Karpas-422 (cell line): ENCODE results near the gene FRY. TPM values are rescaled to one million over a fixed set of nuclear protein-coding genes. Genes with fewer than 3 reads are reported as not detected.

Source experiments
- DNase-seq: peaks from one replicate; pipeline ENCODE4 v3.0.0-alpha.2; 2015
- H2AFZ ChIP-seq: fragments of 200-600 bp; sonication (generic); 2 replicates; pipeline ENCODE4 v1.6.1; 2014; ENCODE audit warnings: antibody characterized with exemption, low read length, mixed read lengths
- H3K27ac ChIP-seq: fragments of 200-600 bp; sonication (generic); 2 replicates; pipeline ENCODE4 v1.5.1; 2014; ENCODE audit warnings: mild to moderate bottlenecking, low read length, moderate library complexity
- H3K27me3 ChIP-seq: fragments of 200-600 bp; sonication (generic); 2 replicates; pipeline ENCODE4 v1.6.1; 2014; ENCODE audit warnings: low read length, mixed read lengths
- H3K36me3 ChIP-seq: fragments of 200-600 bp; sonication (generic); 2 replicates; pipeline ENCODE4 v1.6.1; 2014; ENCODE audit warnings: low read length, mixed read lengths; ENCODE audit not compliant: insufficient read depth
- H3K4me1 ChIP-seq: fragments of 200-600 bp; sonication (generic); 2 replicates; pipeline ENCODE4 v1.6.1; 2014; ENCODE audit warnings: mild to moderate bottlenecking, low read length, mixed read lengths
- H3K4me2 ChIP-seq: fragments of 200-600 bp; sonication (generic); 2 replicates; pipeline ENCODE4 v1.6.1; 2014; ENCODE audit warnings: low read length, low read depth, mild to moderate bottlenecking; ENCODE audit not compliant: poor library complexity, severe bottlenecking
- H3K4me3 ChIP-seq: fragments of 200-600 bp; sonication (generic); 2 replicates; pipeline ENCODE4 v1.5.1; 2014; ENCODE audit warnings: mild to moderate bottlenecking, antibody characterized with exemption, low read length, mixed read lengths
- H3K79me2 ChIP-seq: fragments of 200-600 bp; sonication (generic); 2 replicates; pipeline ENCODE4 v1.6.1; 2014; ENCODE audit warnings: mild to moderate bottlenecking, low read length, mixed read lengths
- H3K9ac ChIP-seq: fragments of 200-600 bp; sonication (generic); 2 replicates; pipeline ENCODE4 v1.6.0; 2014; ENCODE audit warnings: low read length
- H3K9me2 ChIP-seq: fragments of 200-600 bp; sonication (generic), shearing (Covaris generic); replicated peaks from 2 replicates; pipeline ENCODE4 v1.6.0; 2014; ENCODE audit warnings: mild to moderate bottlenecking, low read length, moderate library complexity; ENCODE audit not compliant: insufficient read depth
- H3K9me3 ChIP-seq: fragments of 300-700, 200-600 bp; sonication (generic); 2 replicates; pipeline ENCODE4 v1.6.1; 2014; ENCODE audit warnings: low read length, mixed read lengths
- H4K20me1 ChIP-seq: fragments of 200-600 bp; sonication (generic); 2 replicates; pipeline ENCODE4 v1.6.1; 2014; ENCODE audit warnings: mild to moderate bottlenecking, antibody characterized with exemption, low read length, low read depth; ENCODE audit not compliant: insufficient read depth
- total RNA-seq: library from RNA; depleted of rRNA; stranded (reverse); fragments of >200 nt; shearing (Covaris generic); gene quantifications from 2 replicates; pipeline ENCODE4 v1.2.3, GENCODE V29; 2014; ENCODE audit warnings: low replicate concordance

The FRY gene
- total RNA-seq, 1 experiment from 2014 or later = 1.6 TPM

GRCh38 chr13:32008518-32009175 is 22.9 kb upstream of the FRY start:
- Histone ChIP-seq H3K79me2 (no peaks in the 10 kb centered on the region), H3K27ac (no peak overlapping the region), H3K4me3 (no peak overlapping the region), H4K20me1 (no peaks in the 10 kb centered on the region), H3K27me3 (no peaks in the 10 kb centered on the region), H3K4me2 (no peak overlapping the region), H3K9me2 (no peaks in the 10 kb centered on the region), H3K9ac (no peak overlapping the region), H3K4me1 (no peaks in the 10 kb centered on the region), H2AFZ (no peak overlapping the region), H3K36me3 (no peaks in the 10 kb centered on the region), H3K9me3 (no peaks in the 10 kb centered on the region)
- DNase-seq = no peak

GRCh38 chr13:32009362-32009761 is 22.2 kb upstream of the FRY start:
- DNase-seq = no peak
- no peaks in the 10 kb centered on the region for H3K79me2 ChIP-seq
- no peaks in the 10 kb centered on the region for H4K20me1 ChIP-seq

GRCh38 chr13:32010136-32010535 is 21.4 kb upstream of the FRY start:
- no peaks in the 10 kb centered on the region for H3K79me2 ChIP-seq
- no peaks in the 10 kb centered on the region for H4K20me1 ChIP-seq
- no peaks in the 10 kb centered on the region for H3K4me1 ChIP-seq
- no peak overlapping the region for H3K27ac ChIP-seq
- no peaks in the 10 kb centered on the region for H3K9me3 ChIP-seq
- no peak overlapping the region for H3K4me2 ChIP-seq
- no peak overlapping the region for H3K9ac ChIP-seq
- H3K4me3 ChIP-seq = no peak overlapping the region
- H3K9me2 ChIP-seq = no peaks in the 10 kb centered on the region
- no peaks in the 10 kb centered on the region for H3K36me3 ChIP-seq
- no peak overlapping the region for H2AFZ ChIP-seq
- H3K27me3 ChIP-seq = no peaks in the 10 kb centered on the region
- no peak for DNase-seq

More at GRCh38 chr13:32009362-32009761, 22.2 kb upstream of the FRY start:
- H3K9ac ChIP-seq = no peak overlapping the region
- H3K4me3 ChIP-seq = no peak overlapping the region
- H3K27ac ChIP-seq = no peak overlapping the region
- H3K4me2 ChIP-seq = no peak overlapping the region
- no peak overlapping the region for H2AFZ ChIP-seq
- H3K4me1 ChIP-seq = no peaks in the 10 kb centered on the region
- H3K9me2 ChIP-seq = no peaks in the 10 kb centered on the region
- H3K36me3 ChIP-seq = no peaks in the 10 kb centered on the region
- no peaks in the 10 kb centered on the region for H3K27me3 ChIP-seq
- no peaks in the 10 kb centered on the region for H3K9me3 ChIP-seq

- DNase-seq = no peak
- no peaks in the 10 kb centered on the region for H3K9me2 ChIP-seq
- H3K79me2 ChIP-seq = no peaks in the 10 kb centered on the region
- no peaks in the 10 kb centered on the region for H4K20me1 ChIP-seq
- H3K27ac ChIP-seq = no peak overlapping the region
- H3K9ac ChIP-seq = no peak overlapping the region
- no peak overlapping the region for H3K4me3 ChIP-seq
- no peaks in the 10 kb centered on the region for H3K36me3 ChIP-seq
- no peaks in the 10 kb centered on the region for H3K27me3 ChIP-seq
- H2AFZ ChIP-seq = no peak overlapping the region
- H3K4me2 ChIP-seq = no peak overlapping the region
- no peaks in the 10 kb centered on the region for H3K9me3 ChIP-seq
- no peaks in the 10 kb centered on the region for H3K4me1 ChIP-seq
Observed at GRCh38 chr13:32011971-32012370, 19.6 kb upstream of the FRY start.

- H3K9ac ChIP-seq = no peak overlapping the region
- no peaks in the 10 kb centered on the region for H3K27me3 ChIP-seq
- H3K36me3 ChIP-seq = no peaks in the 10 kb centered on the region
- no peaks in the 10 kb centered on the region for H3K9me3 ChIP-seq
- H2AFZ ChIP-seq = no peak overlapping the region
- DNase-seq = no peak
- H3K9me2 ChIP-seq = no peaks in the 10 kb centered on the region
- H3K4me3 ChIP-seq = no peak overlapping the region
- H3K4me1 ChIP-seq = no peaks in the 10 kb centered on the region
- no peaks in the 10 kb centered on the region for H3K79me2 ChIP-seq
- no peak overlapping the region for H3K27ac ChIP-seq
- H4K20me1 ChIP-seq = no peaks in the 10 kb centered on the region
- H3K4me2 ChIP-seq = no peak overlapping the region
Observed at GRCh38 chr13:32013181-32013580, 18.4 kb upstream of the FRY start.

GRCh38 chr13:32016119-32016518 is 15.5 kb upstream of the FRY start:
- H3K4me2 ChIP-seq = no peak overlapping the region
- H3K36me3 ChIP-seq = no peaks in the 10 kb centered on the region
- H2AFZ ChIP-seq = no peak overlapping the region
- no peak overlapping the region for H3K4me3 ChIP-seq
- H3K79me2 ChIP-seq = no peaks in the 10 kb centered on the region
- no peaks in the 10 kb centered on the region for H4K20me1 ChIP-seq
- no peak overlapping the region for H3K9ac ChIP-seq
- no peaks in the 10 kb centered on the region for H3K9me2 ChIP-seq
- no peaks in the 10 kb centered on the region for H3K27me3 ChIP-seq
- DNase-seq = no peak
- H3K9me3 ChIP-seq = no peaks in the 10 kb centered on the region
- no peaks in the 10 kb centered on the region for H3K4me1 ChIP-seq
- H3K27ac ChIP-seq = no peak overlapping the region

DNA sequence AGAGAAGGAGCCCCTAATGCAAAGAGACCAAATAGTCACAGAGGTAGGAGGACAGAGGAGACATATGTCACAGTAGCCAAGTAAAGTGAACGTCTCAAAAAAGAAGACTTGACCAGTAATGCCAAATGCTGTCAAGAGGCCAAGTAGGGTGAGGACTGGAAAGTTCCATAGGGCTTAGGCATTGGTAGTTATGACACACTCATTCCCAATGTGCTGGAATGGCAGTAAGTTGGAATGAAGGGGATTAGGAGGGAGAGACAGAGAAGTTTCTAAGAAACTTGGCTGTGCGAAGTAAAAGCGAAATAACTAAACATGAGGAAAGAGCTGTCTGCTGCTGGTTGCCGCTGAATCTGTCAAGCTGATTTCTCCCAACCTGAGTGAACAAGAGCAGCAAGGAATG is 14.9 kb upstream of the FRY start:
- H3K9me2 ChIP-seq = no peaks in the 10 kb centered on the region
- H3K4me3 ChIP-seq = no peak overlapping the region
- H3K9me3 ChIP-seq = no peaks in the 10 kb centered on the region
- no peak overlapping the region for H3K9ac ChIP-seq
- no peaks in the 10 kb centered on the region for H3K79me2 ChIP-seq
- H2AFZ ChIP-seq = no peak overlapping the region
- no peaks in the 10 kb centered on the region for H3K27me3 ChIP-seq
- no peaks in the 10 kb centered on the region for H4K20me1 ChIP-seq
- H3K36me3 ChIP-seq = no peaks in the 10 kb centered on the region
- H3K4me1 ChIP-seq = no peaks in the 10 kb centered on the region
- no peak overlapping the region for H3K4me2 ChIP-seq
- DNase-seq = no peak
- no peak overlapping the region for H3K27ac ChIP-seq

- no peaks in the 10 kb centered on the region for H3K79me2 ChIP-seq
- H3K9me3 ChIP-seq = no peaks in the 10 kb centered on the region
- no peak overlapping the region for H2AFZ ChIP-seq
- DNase-seq = no peak
- H3K9ac ChIP-seq = no peak overlapping the region
- no peaks in the 10 kb centered on the region for H4K20me1 ChIP-seq
- H3K27me3 ChIP-seq = no peaks in the 10 kb centered on the region
- H3K27ac ChIP-seq = no peak overlapping the region
- H3K4me3 ChIP-seq = no peak overlapping the region
- no peak overlapping the region for H3K4me2 ChIP-seq
- no peaks in the 10 kb centered on the region for H3K4me1 ChIP-seq
- no peaks in the 10 kb centered on the region for H3K9me2 ChIP-seq
- no peaks in the 10 kb centered on the region for H3K36me3 ChIP-seq
Observed at GRCh38 chr13:32017474-32017873, 14.1 kb upstream of the FRY start.
